Ishikawa (cell line): ENCODE results near the gene HAPSTR1.

Experiments used
- CEBPB ChIP-seq: IDR thresholded peaks from 2 replicates; pipeline ENCODE4 v1.6.1; 2012
- CREB1 ChIP-seq: IDR thresholded peaks from 2 replicates; pipeline ENCODE4 v1.6.1; 2012; ENCODE audit warnings: low read depth
- EP300 ChIP-seq: IDR thresholded peaks from 2 replicates; pipeline ENCODE4 v1.6.1; 2012; ENCODE audit warnings: borderline replicate concordance
- FOXM1 ChIP-seq: IDR thresholded peaks from 2 replicates; pipeline ENCODE4 v1.6.1; 2012; ENCODE audit warnings: low read depth, borderline replicate concordance
- MAX ChIP-seq: IDR thresholded peaks from 2 replicates; pipeline ENCODE4 v1.6.1; 2012
- RAD21 ChIP-seq: IDR thresholded peaks from 2 replicates; pipeline ENCODE4 v1.6.1; 2012; ENCODE audit warnings: low read depth
- REST ChIP-seq: IDR thresholded peaks from 2 replicates; pipeline ENCODE4 v1.6.1; 2012; ENCODE audit warnings: low read depth, mild to moderate bottlenecking
- TAF1 ChIP-seq: IDR thresholded peaks from 2 replicates; pipeline ENCODE4 v1.6.1; 2012; ENCODE audit warnings: low read depth, mild to moderate bottlenecking
- TCF12 ChIP-seq: IDR thresholded peaks from 2 replicates; pipeline ENCODE4 v1.6.1; 2012; ENCODE audit warnings: low read depth
- TEAD4 ChIP-seq: IDR thresholded peaks from 2 replicates; pipeline ENCODE4 v1.6.1; 2012
- YY1 ChIP-seq: IDR thresholded peaks from 2 replicates; pipeline ENCODE4 v1.6.1; 2012; ENCODE audit warnings: low read depth
- ZBTB7A ChIP-seq: IDR thresholded peaks from 2 replicates; pipeline ENCODE4 v1.6.1; 2012; ENCODE audit warnings: low read depth
- TF ChIP-seq, protein P1 (sequence below): IDR thresholded peaks from 2 replicates; pipeline ENCODE4 v1.6.1; 2012

DNA sequence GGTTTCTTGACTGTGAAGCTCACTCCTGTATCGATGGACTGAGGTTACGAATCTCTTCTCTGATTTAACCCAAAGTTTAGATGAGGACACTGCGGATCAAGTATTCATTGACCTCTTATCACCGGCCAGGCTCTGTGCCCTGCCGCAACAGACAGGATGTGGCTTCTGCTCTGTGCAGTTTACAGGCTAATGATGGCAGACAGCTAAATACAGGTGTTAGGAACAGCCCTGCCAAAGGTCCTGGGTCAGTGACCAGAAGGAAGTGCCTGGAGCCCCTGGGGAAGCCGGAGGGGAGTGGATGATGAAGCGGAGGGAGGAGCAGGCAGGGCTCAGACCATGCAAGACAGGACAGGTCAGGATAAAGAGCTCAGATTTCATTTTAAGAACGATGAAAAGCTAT, 44.4 kb downstream of the HAPSTR1 start:
- no peak for TF ChIP-seq YY1
- no peak for TF ChIP-seq TEAD4
- TF ChIP-seq FOXM1: no peak
- no peak for TF ChIP-seq REST
- no peak for TF ChIP-seq TCF12
- no peak for TF ChIP-seq CEBPB
- TF ChIP-seq ZBTB7A: no peak
- TF ChIP-seq RAD21: no peak
- TF ChIP-seq EP300: no peak
- TF ChIP-seq TAF1: no peak
- TF ChIP-seq, protein P1, sequence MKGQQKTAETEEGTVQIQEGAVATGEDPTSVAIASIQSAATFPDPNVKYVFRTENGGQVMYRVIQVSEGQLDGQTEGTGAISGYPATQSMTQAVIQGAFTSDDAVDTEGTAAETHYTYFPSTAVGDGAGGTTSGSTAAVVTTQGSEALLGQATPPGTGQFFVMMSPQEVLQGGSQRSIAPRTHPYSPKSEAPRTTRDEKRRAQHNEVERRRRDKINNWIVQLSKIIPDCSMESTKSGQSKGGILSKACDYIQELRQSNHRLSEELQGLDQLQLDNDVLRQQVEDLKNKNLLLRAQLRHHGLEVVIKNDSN: no peak
- no peak for TF ChIP-seq MAX
- no peak for TF ChIP-seq CREB1
